HG03460 (cell line): ENCODE measurements around the gene ITGB5.
"Not testable (repeated sequence)": the region's sequence is repeated elsewhere in the genome, so short reads cannot be mapped to it uniquely, and the experiment has no call there.

Experiments
- ATAC-seq: cut with Tn5 transposase; IDR thresholded peaks from one replicate; pipeline ENCODE4 v1.9.1; 2021; ENCODE audit not compliant: unreplicated experiment

The ITGB5 gene

GRCh38 chr3:124838963-124839362 is 48.2 kb downstream of the ITGB5 start:
- no peak for ATAC-seq

GRCh38 chr3:124837730-124838186 is 49.4 kb downstream of the ITGB5 start:
- no peak for ATAC-seq

- ATAC-seq = no peak
These were observed 50.1 kb downstream of the ITGB5 start for GRCh38 chr3:124837065-124837464.

GRCh38 chr3:124836448-124836847 is 50.7 kb downstream of the ITGB5 start:
- ATAC-seq = no peak

GRCh38 chr3:124834723-124835718 is 52.1 kb downstream of the ITGB5 start:
- ATAC-seq = peak; percentile 95

GRCh38 chr3:124833710-124834332 is 53.3 kb downstream of the ITGB5 start:
- ATAC-seq = no peak

GRCh38 chr3:124832782-124833709 is 54.1 kb downstream of the ITGB5 start:
- ATAC-seq = no peak

GRCh38 chr3:124831628-124832199 is 55.5 kb downstream of the ITGB5 start:
- ATAC-seq = no peak

- no peak for ATAC-seq
These were observed 57.2 kb downstream of the ITGB5 start for GRCh38 chr3:124829819-124830554.

GRCh38 chr3:124829178-124829818 is 57.9 kb downstream of the ITGB5 start:
- ATAC-seq = no peak

- ATAC-seq = not testable (repeated sequence)
These were observed 59.5 kb downstream of the ITGB5 start for GRCh38 chr3:124827476-124828206.

- ATAC-seq = no peak
These were observed 60.5 kb downstream of the ITGB5 start for GRCh38 chr3:124826703-124827102.

- no peak for ATAC-seq
These were observed 62.8 kb downstream of the ITGB5 start for GRCh38 chr3:124824286-124824915.

GRCh38 chr3:124823648-124824047 is 63.5 kb downstream of the ITGB5 start:
- ATAC-seq = no peak

GRCh38 chr3:124823206-124823605 is 64.0 kb downstream of the ITGB5 start:
- no peak for ATAC-seq

- no peak for ATAC-seq
These were observed 65.8 kb downstream of the ITGB5 start for GRCh38 chr3:124821356-124821755.

GRCh38 chr3:124818398-124819091 is 68.6 kb downstream of the ITGB5 start:
- ATAC-seq = no peak

GRCh38 chr3:124817079-124817478 is 70.1 kb downstream of the ITGB5 start:
- no peak for ATAC-seq
